Colonic mucosa (tissue), 4 donors: ENCODE data around the gene AFP. TPM values are rescaled to one million over a fixed set of nuclear protein-coding genes. Genes with fewer than 3 reads are reported as not detected.

ENCODE experiments used
- DNase-seq: peaks from one replicate; pipeline ENCODE4 v3.0.0-alpha.2; 2020
- H3K27ac ChIP-seq: fragments of 200-600 bp; one replicate; pipeline ENCODE4 v1.8.0; 2021
- H3K27me3 ChIP-seq: fragments of 200-600 bp; one replicate; pipeline ENCODE4 v1.8.0; 2021
- H3K36me3 ChIP-seq: fragments of 200-600 bp; one replicate; pipeline ENCODE4 v1.8.0; 2021
- H3K4me1 ChIP-seq: fragments of 200-600 bp; one replicate; pipeline ENCODE4 v1.8.0; 2021; ENCODE audit warnings: mild to moderate bottlenecking
- H3K4me3 ChIP-seq: fragments of 200-600 bp; one replicate; pipeline ENCODE4 v1.8.0; 2021
- H3K9ac ChIP-seq, 2 donors: one replicate each; pipeline ENCODE4 v1.7.0; 2013; ENCODE audit warnings: control low read depth in 2 of 2, low read depth in 2 of 2, low read length in 2 of 2
- H3K9me3 ChIP-seq: fragments of 200-600 bp; one replicate; pipeline ENCODE4 v1.8.0; 2021
- intact Hi-C: fragments of 100-400 bp; cut with DNase I; formaldehyde crosslinking; loops from one replicate; pipeline ENCODE4 v1.14.1; 2022
- total RNA-seq, 2 donors: library from RNA; stranded (reverse); fragmentation: NEBNext Ultra II Directional in 1 of 2; extraction: Animal tissue kit (Norgen Biotek cat#: 25700) in 1 of 2; gene quantifications; one replicate each; pipeline ENCODE4 v1.2.1, GENCODE V29; 2021
- TF ChIP-seq, protein P1 (sequence below): fragments of 200-600 bp; IDR thresholded peaks from one replicate; pipeline ENCODE4 v1.8.0; 2022; ENCODE audit warnings: antibody characterized with exemption, mild to moderate bottlenecking
- donor health status: healthy.
- donor health status: DM: no; HTN: no; CAD: no.
- donor health status: DM: no; HTN: no; CAD: no.

The AFP gene
- total RNA-seq, 2 donors from 2014 or later, result 0.48 to 4.6 TPM

DNA sequence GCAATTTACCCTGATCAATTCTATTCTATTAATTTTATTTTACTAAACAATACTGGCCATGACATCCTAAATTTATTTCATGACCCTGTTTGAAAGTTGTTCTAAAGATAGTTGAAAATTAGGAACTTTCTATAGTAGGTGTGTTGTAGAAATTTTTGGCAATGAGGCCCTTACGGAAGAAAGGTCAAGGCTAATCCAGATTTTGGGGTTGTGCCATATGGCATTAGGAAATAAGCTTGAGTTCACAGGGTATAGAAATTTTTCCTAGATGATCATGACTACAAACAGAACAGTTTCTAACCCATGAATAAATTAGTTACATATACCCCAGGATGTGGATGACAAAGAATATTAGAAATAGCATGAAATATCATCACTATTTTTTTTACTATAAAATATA is 39.7 kb upstream of the AFP start:
- intact Hi-C loops, result no loop called here
- Histone ChIP-seq H3K9ac (no peak overlapping the region), H3K36me3 (no peaks in the 10 kb centered on the region), H3K4me1 (no peaks in the 10 kb centered on the region), H3K4me3 (no peak overlapping the region), H3K27ac (no peak overlapping the region), H3K9me3 (no peaks in the 10 kb centered on the region), H3K27me3 (no peaks in the 10 kb centered on the region)
- no peak for DNase-seq
- TF ChIP-seq, protein P1, sequence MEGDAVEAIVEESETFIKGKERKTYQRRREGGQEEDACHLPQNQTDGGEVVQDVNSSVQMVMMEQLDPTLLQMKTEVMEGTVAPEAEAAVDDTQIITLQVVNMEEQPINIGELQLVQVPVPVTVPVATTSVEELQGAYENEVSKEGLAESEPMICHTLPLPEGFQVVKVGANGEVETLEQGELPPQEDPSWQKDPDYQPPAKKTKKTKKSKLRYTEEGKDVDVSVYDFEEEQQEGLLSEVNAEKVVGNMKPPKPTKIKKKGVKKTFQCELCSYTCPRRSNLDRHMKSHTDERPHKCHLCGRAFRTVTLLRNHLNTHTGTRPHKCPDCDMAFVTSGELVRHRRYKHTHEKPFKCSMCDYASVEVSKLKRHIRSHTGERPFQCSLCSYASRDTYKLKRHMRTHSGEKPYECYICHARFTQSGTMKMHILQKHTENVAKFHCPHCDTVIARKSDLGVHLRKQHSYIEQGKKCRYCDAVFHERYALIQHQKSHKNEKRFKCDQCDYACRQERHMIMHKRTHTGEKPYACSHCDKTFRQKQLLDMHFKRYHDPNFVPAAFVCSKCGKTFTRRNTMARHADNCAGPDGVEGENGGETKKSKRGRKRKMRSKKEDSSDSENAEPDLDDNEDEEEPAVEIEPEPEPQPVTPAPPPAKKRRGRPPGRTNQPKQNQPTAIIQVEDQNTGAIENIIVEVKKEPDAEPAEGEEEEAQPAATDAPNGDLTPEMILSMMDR, result no peak

DNA sequence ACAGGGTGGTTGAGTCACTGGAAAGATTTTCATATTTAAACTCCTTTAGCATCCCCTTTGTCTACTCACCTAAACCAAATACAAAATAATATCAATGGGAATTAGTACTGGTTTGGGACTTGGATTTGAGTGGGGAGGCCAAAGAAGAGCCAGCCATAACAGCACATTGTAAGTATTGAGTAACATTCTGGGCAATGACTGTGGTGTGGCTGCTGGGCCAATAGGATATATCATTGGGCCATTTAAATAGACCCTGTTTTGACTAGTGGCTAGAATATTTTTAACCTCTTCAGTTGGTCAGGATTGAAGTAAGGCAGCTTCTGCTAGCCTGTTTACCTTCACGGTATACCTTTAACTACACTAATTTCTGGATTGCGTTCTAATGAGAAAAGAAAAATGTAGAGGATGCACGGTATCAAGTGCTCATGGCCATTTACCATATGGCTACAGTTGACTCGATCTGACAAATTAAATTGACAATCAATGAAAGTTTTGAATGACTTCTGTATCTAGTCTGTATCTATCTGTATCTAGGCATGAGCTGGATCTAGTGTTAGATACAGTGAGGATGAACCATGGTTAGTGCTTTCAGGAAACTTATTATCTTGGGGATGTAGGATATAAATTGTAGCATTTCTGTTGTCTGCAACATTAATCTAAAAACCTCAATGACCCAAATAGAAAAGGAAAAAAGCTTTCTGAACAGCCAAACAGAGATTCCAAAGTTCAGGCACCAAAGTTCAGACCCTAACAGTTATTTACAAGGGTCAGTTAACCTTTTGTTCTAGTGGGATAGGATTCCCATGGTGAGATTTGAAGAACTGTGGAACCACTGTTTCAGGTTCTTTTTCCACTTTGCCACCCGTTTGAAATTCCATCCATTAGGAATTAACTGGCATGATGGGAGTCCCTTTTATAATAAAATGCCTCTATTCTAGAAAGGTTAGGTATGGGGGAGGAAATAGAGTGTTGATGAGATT is 38.7 kb upstream of the AFP start:
- no peak overlapping the region for H3K4me3 ChIP-seq
- no peak overlapping the region for H3K9ac ChIP-seq
- intact Hi-C loops, result no loop called here

DNA sequence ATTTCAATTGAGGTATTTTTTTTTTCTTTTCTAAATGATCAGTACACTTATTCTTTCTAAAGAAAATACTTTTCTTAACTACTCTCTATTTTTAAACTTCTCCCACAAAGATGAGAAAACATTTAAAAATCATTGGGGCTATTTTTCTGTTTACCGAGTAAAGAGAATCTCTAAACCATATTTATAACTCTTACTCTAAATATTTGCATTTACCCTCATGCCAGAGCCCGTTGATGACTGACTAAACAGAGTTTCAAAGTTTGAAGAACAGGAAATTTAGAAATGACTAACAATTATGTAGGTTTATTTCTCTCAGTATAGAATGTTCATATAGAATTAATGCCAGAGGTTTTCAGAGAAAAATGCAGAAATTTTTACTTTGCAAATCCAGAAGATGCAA is 34.6 kb upstream of the AFP start:
- no peaks in the 10 kb centered on the region for H3K9me3 ChIP-seq
- no peak overlapping the region for H3K9ac ChIP-seq
- intact Hi-C loops, result no loop called here
- no peaks in the 10 kb centered on the region for H3K4me1 ChIP-seq
- no peak for DNase-seq
- TF ChIP-seq, protein P1, result no peak
- no peaks in the 10 kb centered on the region for H3K36me3 ChIP-seq
- H3K4me3 ChIP-seq, result no peak overlapping the region
- H3K27ac ChIP-seq, result no peak overlapping the region
- no peaks in the 10 kb centered on the region for H3K27me3 ChIP-seq

More for the DNA sequence above, 38.7 kb upstream of the AFP start:
- Histone ChIP-seq H3K27me3 (no peaks in the 10 kb centered on the region), H3K36me3 (no peaks in the 10 kb centered on the region), H3K4me1 (no peaks in the 10 kb centered on the region), H3K27ac (no peak overlapping the region), H3K9me3 (no peaks in the 10 kb centered on the region)
- TF ChIP-seq, protein P1, result no peak
- DNase-seq, result no peak

DNA sequence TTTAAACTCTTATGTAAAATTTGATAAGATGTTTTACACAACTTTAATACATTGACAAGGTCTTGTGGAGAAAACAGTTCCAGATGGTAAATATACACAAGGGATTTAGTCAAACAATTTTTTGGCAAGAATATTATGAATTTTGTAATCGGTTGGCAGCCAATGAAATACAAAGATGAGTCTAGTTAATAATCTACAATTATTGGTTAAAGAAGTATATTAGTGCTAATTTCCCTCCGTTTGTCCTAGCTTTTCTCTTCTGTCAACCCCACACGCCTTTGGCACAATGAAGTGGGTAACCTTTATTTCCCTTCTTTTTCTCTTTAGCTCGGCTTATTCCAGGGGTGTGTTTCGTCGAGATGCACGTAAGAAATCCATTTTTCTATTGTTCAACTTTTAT is 32.0 kb upstream of the AFP start, which contains the start of gene ALB:
Gene ALB (plus strand): TSS at position 246 of the 400 bp plus-strand sequence. CDS start 41 bp downstream, at position 287.
- DNase-seq, result no peak
- no peak within 1 kb of the TSS for H3K27ac ChIP-seq
- TF ChIP-seq, protein P1, result no peak
- intact Hi-C loops, result no loop called here
- H3K4me1 ChIP-seq, result no peaks in the 10 kb centered on the region
- no peak within 1 kb of the TSS for H3K9ac ChIP-seq
- H3K9me3 ChIP-seq, result no peaks in the 10 kb centered on the region
- H3K4me3 ChIP-seq, result no peak within 1 kb of the TSS
- H3K27me3 ChIP-seq, result no peaks in the 10 kb centered on the region
- H3K36me3 ChIP-seq, result no peaks in the 10 kb centered on the region

DNA sequence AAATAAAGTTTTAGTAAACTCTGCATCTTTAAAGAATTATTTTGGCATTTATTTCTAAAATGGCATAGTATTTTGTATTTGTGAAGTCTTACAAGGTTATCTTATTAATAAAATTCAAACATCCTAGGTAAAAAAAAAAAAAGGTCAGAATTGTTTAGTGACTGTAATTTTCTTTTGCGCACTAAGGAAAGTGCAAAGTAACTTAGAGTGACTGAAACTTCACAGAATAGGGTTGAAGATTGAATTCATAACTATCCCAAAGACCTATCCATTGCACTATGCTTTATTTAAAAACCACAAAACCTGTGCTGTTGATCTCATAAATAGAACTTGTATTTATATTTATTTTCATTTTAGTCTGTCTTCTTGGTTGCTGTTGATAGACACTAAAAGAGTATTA is 31.6 kb upstream of the AFP start:
- H3K36me3 ChIP-seq, result no peaks in the 10 kb centered on the region
- no peak overlapping the region for H3K9ac ChIP-seq
- no peak overlapping the region for H3K27ac ChIP-seq
- TF ChIP-seq, protein P1, result no peak
- H3K27me3 ChIP-seq, result no peaks in the 10 kb centered on the region
- no peak for DNase-seq
- intact Hi-C loops, result no loop called here
- no peaks in the 10 kb centered on the region for H3K9me3 ChIP-seq
- H3K4me3 ChIP-seq, result no peak overlapping the region
- no peaks in the 10 kb centered on the region for H3K4me1 ChIP-seq
